Lower leg skin (tissue), 3 donors: ENCODE data around the gene SLC13A3.

Source experiments
- POLR2A ChIP-seq, 2 donors: fragments of 450-650 bp; IDR thresholded peaks; one replicate each; pipeline ENCODE4 v1.6.1; 2016 to 2017; ENCODE audit warnings: antibody characterized with exemption in 2 of 2, mild to moderate bottlenecking in 1 of 2, moderate library complexity in 1 of 2
- TF ChIP-seq, protein P1 (sequence below), 3 donors: fragments of 450-650 bp; IDR thresholded peaks; one replicate each; pipeline ENCODE4 v1.5.1; 2016; ENCODE audit warnings: antibody characterized with exemption in 3 of 3, mild to moderate bottlenecking in 3 of 3, moderate library complexity in 2 of 3

DNA sequence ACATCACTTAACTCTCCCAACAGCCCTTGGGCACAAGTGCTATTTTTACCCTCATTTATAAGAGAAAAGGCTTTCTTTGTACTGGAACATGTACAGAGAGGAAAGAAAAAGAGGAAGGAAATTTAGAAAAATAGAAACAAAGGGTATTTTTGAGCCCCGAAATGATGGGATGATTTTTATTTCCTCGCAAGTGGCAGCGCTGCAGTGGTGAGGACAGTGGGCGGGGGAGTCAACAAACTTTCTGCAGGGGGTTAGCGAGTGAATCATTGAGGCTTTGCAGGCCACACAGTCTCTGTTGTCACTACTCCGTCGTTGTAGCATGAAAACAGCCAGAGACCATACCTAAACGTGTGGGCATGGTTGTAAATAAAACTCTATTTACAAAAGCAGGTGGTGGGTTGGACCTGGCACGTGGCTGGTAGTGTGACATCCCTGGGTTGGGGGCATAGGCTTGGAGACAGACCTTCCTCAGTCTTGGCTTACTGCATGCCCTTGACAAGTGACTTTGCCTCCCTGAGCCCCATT, 75.3 kb downstream of the SLC13A3 start:
- TF ChIP-seq, protein P1, sequence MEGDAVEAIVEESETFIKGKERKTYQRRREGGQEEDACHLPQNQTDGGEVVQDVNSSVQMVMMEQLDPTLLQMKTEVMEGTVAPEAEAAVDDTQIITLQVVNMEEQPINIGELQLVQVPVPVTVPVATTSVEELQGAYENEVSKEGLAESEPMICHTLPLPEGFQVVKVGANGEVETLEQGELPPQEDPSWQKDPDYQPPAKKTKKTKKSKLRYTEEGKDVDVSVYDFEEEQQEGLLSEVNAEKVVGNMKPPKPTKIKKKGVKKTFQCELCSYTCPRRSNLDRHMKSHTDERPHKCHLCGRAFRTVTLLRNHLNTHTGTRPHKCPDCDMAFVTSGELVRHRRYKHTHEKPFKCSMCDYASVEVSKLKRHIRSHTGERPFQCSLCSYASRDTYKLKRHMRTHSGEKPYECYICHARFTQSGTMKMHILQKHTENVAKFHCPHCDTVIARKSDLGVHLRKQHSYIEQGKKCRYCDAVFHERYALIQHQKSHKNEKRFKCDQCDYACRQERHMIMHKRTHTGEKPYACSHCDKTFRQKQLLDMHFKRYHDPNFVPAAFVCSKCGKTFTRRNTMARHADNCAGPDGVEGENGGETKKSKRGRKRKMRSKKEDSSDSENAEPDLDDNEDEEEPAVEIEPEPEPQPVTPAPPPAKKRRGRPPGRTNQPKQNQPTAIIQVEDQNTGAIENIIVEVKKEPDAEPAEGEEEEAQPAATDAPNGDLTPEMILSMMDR (IDR thresholded peaks at IDR 0.05) = no peak
- no peak for TF ChIP-seq POLR2A (IDR thresholded peaks at IDR 0.05)
